ENCODE measurements around the gene LTBP1.
"Not testable (repeated sequence)": the region's sequence is repeated elsewhere in the genome, so short reads cannot be mapped to it uniquely, and the experiment has no call there.

Gene LTBP1

GRCh38 chr2:33404321-33404720 is 457.6 kb downstream of the LTBP1 start:
- no peak for DNase-seq

GRCh38 chr2:33406622-33407021 is 459.9 kb downstream of the LTBP1 start:
- no peak for DNase-seq

GRCh38 chr2:33408109-33408508 is 461.4 kb downstream of the LTBP1 start:
- DNase-seq = no peak

GRCh38 chr2:33409417-33409955 is 462.7 kb downstream of the LTBP1 start:
- DNase-seq = no peak

- no peak for DNase-seq
Observed at GRCh38 chr2:33411765-33412164, 465.0 kb downstream of the LTBP1 start.

- no peak for DNase-seq
Observed at GRCh38 chr2:33412920-33413319, 466.2 kb downstream of the LTBP1 start.

GRCh38 chr2:33419581-33420200 is 472.9 kb downstream of the LTBP1 start:
- no peak for DNase-seq

- DNase-seq = no peak
Observed at GRCh38 chr2:33420726-33421125, 474.0 kb downstream of the LTBP1 start.

- DNase-seq = no peak
Observed at GRCh38 chr2:33421820-33422219, 475.1 kb downstream of the LTBP1 start.

GRCh38 chr2:33425161-33425560 is 478.4 kb downstream of the LTBP1 start:
- DNase-seq = no peak

- no peak for DNase-seq
Observed at GRCh38 chr2:33425586-33426031, 478.9 kb downstream of the LTBP1 start.

GRCh38 chr2:33426666-33427231 is 480.0 kb downstream of the LTBP1 start:
- DNase-seq = no peak

- DNase-seq = no peak
Observed at GRCh38 chr2:33430077-33430476, 483.3 kb downstream of the LTBP1 start.

GRCh38 chr2:33430856-33431255 is 484.1 kb downstream of the LTBP1 start:
- no peak for DNase-seq

- no peak for DNase-seq
Observed at GRCh38 chr2:33432871-33433270, 486.1 kb downstream of the LTBP1 start.

GRCh38 chr2:33433279-33434235 is 486.8 kb downstream of the LTBP1 start:
- DNase-seq = no peak

- DNase-seq = no peak
Observed at GRCh38 chr2:33435518-33435917, 488.8 kb downstream of the LTBP1 start.

GRCh38 chr2:33436083-33436482 is 489.3 kb downstream of the LTBP1 start:
- no peak for DNase-seq

- no peak for DNase-seq
Observed at GRCh38 chr2:33437297-33437696, 490.5 kb downstream of the LTBP1 start.

GRCh38 chr2:33437815-33438214 is 491.1 kb downstream of the LTBP1 start:
- DNase-seq = no peak

GRCh38 chr2:33441235-33441810 is 494.6 kb downstream of the LTBP1 start:
- peak; percentile 10 for DNase-seq

- DNase-seq = not testable (repeated sequence)
Observed at GRCh38 chr2:33442052-33442451, 495.3 kb downstream of the LTBP1 start.

- DNase-seq = no peak
Observed at GRCh38 chr2:33442528-33443079, 495.9 kb downstream of the LTBP1 start.
